GM19238 (cell line): ENCODE results near the gene IRF2BP2.
"Not testable (repeated sequence)": the region's sequence is repeated elsewhere in the genome, so short reads cannot be mapped to it uniquely, and the experiment has no call there.

Experiments
- DNase-seq: peaks from one replicate; pipeline ENCODE4 v3.0.0; 2011; ENCODE audit warnings: low spot score; ENCODE audit not compliant: insufficient read length

Gene IRF2BP2

DNA sequence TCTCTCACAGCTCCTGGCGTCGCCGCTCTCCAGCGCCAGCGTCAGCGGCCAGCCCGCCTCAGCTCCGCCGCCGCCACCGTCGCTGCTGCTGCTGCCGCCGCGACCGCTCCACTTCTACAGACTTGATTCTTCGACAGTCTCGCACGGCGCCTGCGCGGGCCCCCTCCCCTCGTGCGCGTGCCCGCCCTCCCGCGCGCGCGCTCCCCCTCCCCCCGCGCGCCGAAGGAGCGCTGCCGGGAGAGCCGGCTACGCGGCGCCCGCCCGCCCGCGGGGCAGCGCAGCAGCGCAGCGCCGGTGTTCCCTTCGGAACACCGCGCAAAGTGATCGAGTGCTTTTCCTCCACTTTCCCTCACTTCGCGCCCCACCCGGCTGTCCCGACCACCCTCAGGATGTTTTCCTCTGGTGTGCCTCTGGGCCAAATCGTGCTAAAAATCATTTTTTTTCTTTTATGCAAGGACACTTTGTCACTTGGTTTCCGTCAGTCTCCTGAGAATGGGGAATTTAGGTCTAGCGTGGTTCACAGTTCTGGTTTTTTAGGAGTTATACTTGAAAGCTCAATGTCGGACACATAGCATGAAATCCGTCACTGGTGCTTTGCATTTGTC is at the start of gene IRF2BP2:
TSS of gene IRF2BP2 (minus strand) at position 118 of the 605 bp plus-strand sequence. CDS start 684 bp downstream, outside the sequence.
- DNase-seq = peak; percentile 87

DNA sequence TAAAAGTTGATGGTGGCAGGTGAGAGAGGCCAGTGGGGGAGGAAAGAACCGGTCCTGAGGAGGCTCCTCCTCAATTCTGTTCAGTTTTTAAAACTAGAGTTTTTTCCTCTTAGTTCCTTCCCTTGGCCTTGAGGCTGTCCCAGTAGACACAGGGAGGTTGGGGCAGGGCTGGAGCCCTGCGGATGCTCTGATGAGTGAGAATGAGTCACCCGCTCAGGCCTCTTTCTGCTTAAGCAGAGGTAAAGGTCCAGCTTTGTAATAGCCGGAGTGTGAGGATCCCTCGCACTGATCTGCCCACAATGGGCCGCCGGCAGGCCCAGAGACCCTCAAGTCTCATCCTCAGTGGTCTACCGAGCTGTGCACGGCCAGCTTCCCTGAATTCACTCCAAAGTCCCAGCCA is 49.6 kb upstream of the IRF2BP2 start:
- no peak for DNase-seq

DNA sequence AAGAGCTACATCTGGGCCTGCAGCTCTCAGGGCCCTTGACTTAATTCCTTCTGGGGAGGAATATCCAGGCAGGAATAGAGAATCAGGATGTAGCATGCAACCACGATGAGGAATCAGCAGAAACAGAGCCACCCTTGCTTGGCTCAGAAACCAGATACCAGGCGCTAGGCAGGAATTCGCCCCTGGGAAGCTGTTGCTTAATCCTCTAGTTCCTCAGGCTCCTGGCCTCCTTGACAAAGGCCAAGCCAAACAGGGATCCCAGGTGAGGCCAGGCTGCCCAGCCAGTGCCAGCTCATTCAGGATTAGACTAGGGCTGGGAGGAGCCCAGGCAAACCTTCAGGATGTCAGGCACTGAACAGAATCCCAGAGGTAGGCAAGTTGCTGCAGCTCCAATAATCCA is 48.2 kb upstream of the IRF2BP2 start:
- DNase-seq = no peak

DNA sequence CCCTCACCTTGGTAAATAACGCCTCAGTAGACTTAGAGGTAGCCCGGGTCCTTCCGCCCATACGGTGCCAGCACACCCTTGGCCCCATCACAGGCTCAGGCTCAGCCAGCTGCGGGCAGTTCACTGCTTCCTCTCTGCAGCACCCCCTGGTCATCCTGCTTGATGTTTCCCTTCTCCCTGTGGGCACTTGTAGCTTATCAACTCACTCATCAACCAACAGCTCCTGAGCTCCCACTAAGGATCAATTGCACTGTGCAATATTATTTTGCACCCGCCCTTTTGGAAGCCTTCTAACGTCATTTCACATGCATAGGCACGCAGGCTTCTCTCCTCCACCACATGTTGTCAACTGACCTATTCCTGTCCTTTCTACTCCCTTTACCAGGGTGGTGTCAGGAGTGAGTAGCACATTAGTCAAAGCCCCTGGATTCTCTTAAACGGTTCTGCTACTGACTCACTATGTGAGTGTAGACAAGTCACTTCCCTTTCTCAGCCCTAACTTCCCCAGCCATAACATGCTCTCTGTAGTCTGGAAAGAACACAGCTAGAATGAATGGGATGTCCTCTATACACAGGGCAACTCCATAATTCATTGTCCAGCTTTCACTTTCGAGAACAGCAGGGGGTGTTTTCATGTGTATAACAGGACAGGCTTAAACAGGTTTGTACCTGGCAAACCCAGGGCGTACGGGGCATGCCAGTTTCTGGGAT is 47.1 kb upstream of the IRF2BP2 start:
- no peak for DNase-seq

DNA sequence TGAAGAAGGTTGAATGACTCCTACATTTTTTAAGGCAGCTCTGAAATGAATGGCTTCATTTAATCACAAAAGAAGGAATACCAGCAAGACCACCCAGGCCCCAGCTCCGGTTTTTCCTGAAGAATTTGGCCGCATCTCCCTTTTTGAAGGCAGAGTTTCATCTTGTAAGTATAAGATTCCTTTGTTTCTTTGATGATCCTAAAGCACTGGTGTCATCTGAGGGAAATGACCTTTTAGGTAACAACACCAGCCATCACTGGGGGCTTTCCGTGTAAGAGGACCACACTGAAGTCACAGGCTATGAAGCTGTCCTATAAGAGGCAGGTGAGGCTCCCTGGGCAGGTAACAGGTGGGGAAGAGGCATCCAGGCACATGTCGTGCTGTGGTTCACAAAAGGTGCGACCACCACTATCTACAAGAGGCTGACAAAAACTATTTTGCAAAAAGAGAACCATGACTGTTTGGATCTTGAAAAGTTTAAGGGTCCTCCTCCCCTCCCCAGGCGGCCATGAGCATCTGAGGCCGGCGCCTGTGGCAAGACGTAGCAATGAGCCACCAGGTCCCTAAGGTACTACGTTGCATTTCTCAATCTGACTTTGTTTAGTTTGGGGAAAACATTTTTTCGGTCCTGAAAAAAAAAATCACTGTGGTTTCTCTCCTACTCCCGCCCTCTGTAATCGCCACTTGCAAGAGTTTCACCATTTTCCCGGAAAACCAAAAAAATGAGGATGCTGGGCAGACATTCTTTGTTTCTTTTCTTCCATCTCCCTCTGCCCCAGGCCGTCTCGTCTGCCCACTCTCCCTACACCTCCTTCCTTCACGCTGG is 46.3 kb upstream of the IRF2BP2 start:
- no peak for DNase-seq

DNA sequence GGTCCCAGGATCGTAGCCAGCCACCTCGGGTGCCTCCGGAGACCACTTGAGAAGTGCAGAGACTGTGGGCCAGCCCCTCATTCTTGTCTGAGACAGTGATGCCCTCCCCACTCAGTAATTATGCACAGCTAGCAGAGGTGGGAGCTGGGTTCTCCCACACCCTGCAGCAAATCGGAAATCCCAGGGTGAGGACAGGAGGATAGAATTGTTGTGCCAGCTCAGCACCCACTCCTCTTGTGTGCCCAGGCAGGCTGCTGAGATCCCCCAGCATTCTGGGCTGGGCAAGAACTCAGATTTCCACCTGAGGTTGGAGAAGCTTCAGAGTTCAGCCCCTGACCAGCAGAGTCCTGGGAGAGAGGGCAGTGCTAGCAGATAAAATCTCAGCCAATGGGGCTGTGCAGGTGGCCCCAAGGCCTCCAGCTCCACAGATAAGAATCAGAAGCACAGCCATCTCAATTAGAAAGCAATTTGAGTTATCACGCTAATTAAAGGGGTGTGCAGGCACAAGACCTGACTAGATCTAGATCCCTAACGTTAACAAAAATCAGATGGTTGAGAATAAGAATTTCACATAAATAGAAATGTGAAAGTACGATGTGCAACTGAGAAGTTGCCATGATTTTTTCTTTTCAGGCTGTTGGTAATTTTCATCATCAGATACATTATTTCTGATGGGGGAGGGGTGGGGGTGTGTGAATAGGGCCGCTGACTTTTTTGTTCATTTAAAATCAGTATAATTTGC is 45.5 kb upstream of the IRF2BP2 start:
- DNase-seq = no peak

DNA sequence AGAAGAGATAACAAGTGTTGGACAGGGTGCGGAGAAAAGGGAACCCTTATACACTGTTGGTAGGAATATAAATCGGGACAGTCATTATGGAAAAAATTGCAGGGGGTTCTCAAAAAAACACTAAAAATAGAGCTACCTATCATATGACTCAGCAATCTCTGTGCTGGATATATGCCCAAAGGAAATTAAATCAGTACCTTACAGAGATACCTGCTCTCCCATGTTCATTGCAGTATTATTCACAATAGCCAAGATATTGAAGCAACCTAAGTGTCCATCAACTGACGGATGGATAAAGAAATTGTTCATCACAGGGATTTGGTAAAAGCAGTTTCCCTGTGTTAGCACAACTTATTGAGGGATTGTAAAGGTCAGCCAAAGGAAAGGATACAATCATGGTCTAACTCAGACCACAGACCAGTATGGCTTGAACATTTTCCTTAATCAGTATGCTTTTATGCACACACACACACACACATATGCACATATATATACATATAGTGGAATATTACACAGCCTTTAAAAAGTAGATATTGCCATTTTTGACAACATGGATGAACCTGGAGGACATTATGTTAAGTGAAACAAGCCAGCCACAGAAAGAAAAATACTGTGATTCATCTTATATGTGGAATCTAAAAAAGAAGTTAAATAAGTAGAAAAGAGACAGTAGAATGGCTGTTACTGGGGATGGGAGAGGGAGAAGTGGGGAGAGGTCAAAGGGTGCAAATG is 44.2 kb upstream of the IRF2BP2 start:
- no peak for DNase-seq

DNA sequence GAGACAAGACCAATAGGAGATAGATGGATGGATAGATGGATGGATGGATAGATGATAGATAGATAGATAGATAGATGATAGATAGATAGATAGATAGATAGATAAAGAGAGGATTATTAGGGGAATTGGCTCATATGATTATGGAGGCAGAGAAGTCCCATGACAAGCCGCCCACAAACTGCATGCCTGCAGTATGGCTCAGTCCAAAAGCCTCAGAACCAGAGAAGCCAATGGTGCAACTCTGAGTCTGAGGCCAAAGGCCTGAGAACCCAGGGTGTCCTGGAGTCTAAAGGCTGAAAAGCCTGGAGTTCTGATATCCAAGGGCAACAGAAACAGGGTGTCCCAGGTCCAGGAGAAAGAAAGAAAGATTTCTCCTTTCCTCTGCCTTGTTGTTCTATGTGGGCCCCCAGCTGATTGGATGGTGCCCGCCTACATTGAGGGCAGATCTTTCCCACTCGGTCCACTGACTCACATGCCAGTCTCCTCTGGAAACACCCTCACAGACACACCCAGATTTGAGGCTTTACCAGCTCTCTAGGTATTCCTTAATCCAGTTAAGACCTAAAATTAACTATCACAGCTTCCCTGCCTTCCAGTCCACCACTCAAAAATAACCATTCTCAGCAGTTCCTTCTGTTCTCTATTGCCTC is 39.6 kb upstream of the IRF2BP2 start:
- no peak for DNase-seq

DNA sequence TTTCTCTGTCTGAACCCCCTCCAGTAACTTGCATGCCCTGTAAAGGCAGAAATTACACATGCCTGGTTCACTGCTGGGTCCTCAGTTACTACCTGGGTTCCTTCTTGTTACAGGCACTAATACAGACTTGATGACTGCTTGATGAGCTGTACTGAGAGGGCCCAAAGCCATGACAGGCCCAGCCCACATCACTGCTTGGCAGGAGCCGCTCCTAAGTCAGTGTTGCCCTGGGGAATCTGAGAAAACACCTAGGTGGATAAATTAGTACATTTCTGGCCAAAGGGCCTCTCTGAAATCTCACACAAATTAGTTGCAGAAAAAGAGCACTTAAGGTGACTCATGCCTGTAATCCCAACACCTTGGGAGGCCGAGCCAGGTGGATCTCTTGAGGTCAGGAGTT is 37.8 kb upstream of the IRF2BP2 start:
- no peak for DNase-seq

DNA sequence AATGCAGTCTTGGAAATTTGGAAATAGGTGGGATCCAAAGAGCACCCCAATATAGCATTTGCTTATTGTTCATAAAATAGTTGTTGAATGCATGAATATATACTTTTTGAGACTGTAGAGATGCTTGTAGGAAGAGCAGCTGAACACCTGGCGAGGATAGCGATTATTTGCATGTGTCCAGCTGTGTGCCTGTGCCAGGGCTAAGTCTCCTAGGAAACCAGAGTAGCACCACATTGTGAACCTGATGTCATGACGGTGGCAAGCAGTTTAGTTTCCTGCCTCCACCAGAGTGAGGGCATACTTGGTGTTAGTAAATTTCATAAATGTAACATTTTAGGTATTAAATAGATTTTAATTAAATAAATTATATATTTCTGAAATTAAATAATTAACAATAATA is 37.3 kb upstream of the IRF2BP2 start:
- no peak for DNase-seq

DNA sequence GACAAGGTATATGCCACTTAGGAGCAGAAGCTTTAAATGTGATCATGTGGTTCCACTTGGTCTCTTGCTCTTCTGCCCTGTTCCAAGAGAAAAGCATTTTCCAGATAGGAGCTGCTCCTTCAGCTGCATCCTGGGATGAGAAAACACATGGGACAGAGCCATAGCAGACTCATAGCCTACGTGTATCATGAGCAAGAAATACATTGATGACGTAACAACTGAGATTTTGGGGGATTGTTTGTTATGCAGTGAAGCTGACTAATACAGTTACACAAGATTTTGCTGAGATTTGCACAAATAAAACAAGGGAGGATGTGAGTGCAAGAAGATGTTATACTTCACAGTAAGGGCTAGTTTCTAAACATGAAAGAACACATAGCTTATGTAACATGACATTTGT is 36.0 kb upstream of the IRF2BP2 start:
- DNase-seq = no peak

DNA sequence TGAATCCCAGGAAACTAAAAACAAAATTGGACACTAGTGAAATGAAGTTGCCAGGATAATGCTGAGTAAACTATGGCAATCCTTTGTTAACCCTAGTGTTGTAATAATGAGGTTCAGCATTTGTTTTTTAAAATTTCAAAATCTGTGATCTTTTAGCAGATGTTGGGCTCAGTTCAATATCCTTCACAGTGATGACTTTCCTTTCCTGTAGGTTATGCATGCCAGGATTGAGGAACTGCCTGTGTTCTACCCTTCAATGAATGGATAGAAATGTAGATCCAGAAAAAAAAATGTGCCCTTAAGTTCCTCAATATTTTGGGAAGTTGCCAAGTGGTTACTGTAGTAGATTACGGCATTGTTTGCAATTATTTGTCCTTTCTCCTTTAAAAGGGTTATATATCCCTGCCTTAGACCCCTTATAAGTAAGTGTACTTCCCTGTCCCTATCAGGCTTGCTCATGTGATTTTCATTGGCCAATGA is 35.5 kb upstream of the IRF2BP2 start:
- DNase-seq = no peak

DNA sequence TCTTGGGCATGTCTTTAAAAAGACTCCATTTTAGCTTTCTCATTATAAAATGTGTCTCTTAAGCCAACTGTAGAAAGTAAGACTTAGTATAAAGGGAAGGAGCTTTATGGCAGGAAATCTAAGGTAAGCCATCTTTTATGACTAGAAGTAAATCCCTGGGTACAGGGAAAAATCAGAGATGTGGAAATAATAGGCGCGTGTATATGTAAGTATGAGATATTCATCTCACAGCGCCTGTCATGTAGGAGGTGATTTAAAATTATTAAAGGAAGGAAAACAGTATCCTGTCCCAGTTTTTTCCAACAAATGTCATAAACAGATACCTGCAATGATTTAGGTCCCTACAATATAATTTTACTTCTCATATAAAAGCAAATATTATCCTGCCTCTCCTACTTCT is 35.0 kb upstream of the IRF2BP2 start:
- no peak for DNase-seq

DNA sequence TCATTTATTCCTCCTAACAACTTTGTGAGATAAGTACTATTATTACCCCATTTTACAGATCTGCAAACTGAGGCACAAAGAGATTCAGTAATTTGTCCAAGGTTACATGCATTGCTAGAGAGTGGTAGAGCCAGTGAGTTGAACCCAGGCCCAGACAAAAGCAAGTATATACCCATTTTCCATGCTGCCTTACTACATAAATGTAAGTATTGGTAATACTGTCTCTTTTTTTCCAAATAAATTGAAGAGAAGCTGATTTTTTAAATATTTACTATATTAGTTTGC is 33.8 kb upstream of the IRF2BP2 start:
- no peak for DNase-seq

DNA sequence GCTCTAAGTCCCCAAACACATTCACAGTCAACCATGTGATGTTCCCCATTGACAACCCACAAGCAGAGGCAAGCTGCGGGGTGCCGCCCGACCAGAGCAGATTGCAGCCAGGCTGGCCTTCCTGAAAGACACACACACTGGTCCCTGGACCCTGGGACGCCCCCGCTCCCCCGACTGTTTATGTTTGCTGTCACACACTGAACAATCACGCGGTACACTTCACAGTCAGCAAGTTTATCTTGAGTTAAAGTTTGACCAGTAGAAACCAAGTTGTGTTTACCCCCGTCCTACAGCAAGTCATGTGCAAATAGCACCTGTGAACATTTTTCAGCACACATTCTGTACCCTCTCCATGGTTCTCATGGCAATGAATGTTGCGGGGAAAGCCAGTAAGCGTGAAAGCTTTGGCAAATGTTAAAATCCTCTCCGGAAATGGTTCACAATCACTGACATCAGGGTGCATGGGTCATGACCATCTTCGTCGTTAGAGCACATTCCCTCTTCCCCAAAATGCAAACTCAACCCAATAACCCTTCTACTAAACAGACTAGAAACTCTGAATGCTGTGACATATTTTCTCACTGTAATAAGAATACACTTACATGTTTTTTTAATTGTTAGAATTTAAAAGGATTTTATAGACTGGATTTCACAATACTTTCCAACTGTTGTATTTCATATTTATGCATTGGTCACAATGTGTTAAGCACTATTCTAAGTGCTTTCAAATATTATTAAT is 33.3 kb upstream of the IRF2BP2 start:
- no peak for DNase-seq

DNA sequence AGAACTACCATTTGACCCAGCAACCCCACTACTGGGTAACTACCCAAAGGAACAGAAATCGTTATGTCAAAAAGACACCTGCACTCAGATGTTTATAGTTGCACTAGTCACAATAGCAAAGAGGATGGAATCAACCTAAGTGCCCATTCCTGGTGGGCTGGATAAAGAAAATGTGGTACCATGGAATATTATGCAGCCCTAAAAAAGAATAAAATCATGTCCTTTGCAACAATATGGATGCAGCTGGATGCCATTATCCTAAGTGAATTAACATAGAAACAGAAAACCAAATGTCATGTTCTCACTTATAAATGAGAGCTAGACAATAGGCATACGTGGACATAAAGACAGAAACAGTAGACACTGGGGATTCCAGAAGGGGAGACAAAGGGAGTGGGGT is 32.5 kb upstream of the IRF2BP2 start:
- DNase-seq = no peak

DNA sequence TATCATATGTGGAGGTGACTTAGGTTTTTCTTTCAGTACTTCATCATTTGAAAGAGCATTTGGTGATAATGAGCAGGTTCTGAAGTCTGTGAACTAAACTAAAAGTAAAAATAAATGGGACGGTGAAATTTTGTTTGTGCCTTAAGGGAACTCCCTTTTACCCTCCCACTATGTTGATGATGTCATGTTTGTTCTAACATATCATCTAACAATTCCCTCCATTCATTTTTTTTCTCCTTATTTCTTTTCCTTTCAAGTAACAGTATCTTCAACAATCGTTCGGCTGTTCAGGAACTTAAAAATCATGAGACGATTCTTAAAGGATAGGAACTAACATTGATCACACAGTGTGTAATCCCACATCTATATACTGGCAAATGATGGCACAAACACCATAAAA is 30.0 kb upstream of the IRF2BP2 start:
- DNase-seq = no peak

DNA sequence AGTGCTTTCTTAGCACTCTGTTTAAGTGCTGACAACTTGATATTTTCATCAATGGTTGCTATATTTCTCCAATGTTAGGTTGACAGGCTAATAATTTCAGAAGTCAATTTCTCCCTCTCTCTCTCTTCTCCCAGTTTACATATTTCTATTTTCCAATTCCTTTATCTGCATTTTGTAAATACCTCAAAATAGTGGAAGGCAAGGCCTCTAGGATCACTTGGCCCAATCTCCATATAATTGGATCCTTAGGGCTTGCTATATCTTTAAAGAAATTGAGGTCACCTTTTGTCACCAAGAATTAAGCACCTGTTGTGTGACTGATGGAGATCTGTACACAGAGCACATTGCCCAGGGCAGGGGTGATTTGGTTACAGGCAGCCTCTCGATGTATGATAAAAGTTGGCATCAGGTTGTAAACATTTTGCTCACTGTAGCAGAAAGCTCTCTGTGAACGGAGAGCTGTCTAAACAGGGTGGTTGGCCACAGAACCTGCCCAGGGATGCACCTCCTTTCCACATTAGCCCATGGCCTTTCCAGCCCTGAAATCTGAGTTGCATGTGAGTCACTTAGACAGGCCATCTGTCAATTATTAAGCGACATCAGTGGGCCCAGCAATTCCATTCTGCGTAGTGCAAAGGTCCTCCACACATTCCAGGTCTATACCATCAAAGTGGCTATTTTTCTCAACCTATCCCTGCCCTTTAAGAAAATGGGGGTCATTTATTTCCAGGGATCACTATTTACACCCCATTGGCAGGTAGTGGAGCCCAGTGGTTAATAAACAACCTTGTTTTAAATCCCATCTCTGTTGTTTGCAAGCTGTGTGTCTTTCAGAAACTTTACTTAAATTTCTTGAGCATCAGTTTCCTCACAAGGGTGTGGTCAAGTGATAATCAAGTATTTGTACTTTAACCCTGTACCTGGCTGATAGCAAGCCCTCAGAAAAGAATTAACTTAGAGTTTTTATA is 29.1 kb upstream of the IRF2BP2 start:
- DNase-seq = no peak

DNA sequence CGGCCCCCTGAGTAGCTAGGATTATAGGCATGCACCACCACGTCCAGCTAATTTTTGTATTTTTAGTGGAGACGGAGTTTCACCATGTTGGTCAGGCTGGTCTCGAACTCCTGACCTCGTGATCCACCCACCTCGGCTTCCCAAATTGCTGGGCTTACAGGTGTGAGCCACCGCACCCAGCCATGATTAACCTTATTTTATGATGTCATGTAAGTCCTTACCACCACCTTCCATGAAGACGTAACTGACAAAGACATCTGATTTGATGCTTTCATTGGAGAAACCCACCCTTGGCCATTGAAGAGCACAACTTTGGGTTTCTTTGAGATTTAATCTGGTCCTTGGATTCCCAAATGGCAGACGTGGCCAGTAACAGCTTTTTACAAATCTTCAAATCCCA is 24.9 kb upstream of the IRF2BP2 start:
- not testable (repeated sequence) for DNase-seq
